ENCODE measurements around the gene SLCO1C1. TPM values are rescaled to one million over a fixed set of nuclear protein-coding genes. Genes with fewer than 3 reads are reported as not detected.

SLCO1C1 gene
- total RNA-seq, 2 experiments from 2014 or later: not detected

Other genes starting within 250 kb of the SLCO1C1 start
- gene SLCO1B3, start 115.4 kb downstream of the SLCO1C1 start, total RNA-seq: not detected

All from activated CD4-positive, alpha-beta T cell treated with anti-CD3 and anti-CD28 coated beads, Interleukin-2, amount 10 ng/mL, durations not matched to agents 7 days and 5 days (primary cell).